Vagina (tissue), 2 donors: ENCODE data around the gene TLCD4. TPM values are rescaled to one million over a fixed set of nuclear protein-coding genes. Genes with fewer than 3 reads are reported as not detected.
"Not testable (repeated sequence)": the region's sequence is repeated elsewhere in the genome, so short reads cannot be mapped to it uniquely, and the experiment has no call there.

ENCODE experiments used
- DNase-seq, 2 donors: peaks; one replicate each; pipeline ENCODE4 v3.0.0-alpha.2; 2017; ENCODE audit errors: extremely low spot score in 2 of 2
- H3K27ac ChIP-seq: fragments of 200-600 bp; sonication (generic); one replicate; pipeline ENCODE4 v1.5.1; 2019
- H3K27me3 ChIP-seq: fragments of 200-600 bp; sonication (generic); one replicate; pipeline ENCODE4 v1.5.1; 2019
- H3K36me3 ChIP-seq, 2 donors: fragments of 200-600 bp; sonication (generic); one replicate each; pipeline ENCODE4 v1.5.1; 2017 to 2019
- H3K4me1 ChIP-seq: fragments of 200-600 bp; sonication (generic); one replicate; pipeline ENCODE4 v1.5.1; 2019
- H3K4me3 ChIP-seq, 2 donors: fragments of 200-600 bp; sonication (generic); 1 replicate in 1 of 2; 2 replicates in 1 of 2; pipeline ENCODE4 v1.5.1; 2016 to 2019
- H3K9me3 ChIP-seq: fragments of 200-600 bp; sonication (generic); one replicate; pipeline ENCODE4 v1.5.1; 2019
- POLR2A ChIP-seq, 2 donors: fragments of 450-650 bp; IDR thresholded peaks; one replicate each; pipeline ENCODE4 v1.6.1; 2017; ENCODE audit warnings: antibody characterized with exemption in 2 of 2, mild to moderate bottlenecking in 2 of 2, moderate library complexity in 2 of 2
- POLR2AphosphoS5 ChIP-seq, 2 donors: sonication (generic); formaldehyde crosslinking; IDR thresholded peaks; one replicate each; pipeline ENCODE4 v1.9.0; 2017; ENCODE audit warnings: antibody characterized with exemption in 2 of 2, mild to moderate bottlenecking in 2 of 2, low read depth in 1 of 2; ENCODE audit not compliant: insufficient read depth in 1 of 2
- intact Hi-C: fragments of 100-400 bp; cut with DNase I; formaldehyde crosslinking; loops from one replicate; pipeline ENCODE4 v1.15.1; 2023
- small RNA-seq: library from RNA; depleted of rRNA; stranded (forward); fragments of <200 nt; gene quantifications from one replicate; pipeline ENCODE3, GENCODE V24; 2016
- total RNA-seq: library from RNA; depleted of rRNA; stranded (reverse); fragments of >200 nt; gene quantifications from one replicate; pipeline ENCODE4 v1.2.3, GENCODE V29; 2016
- TF ChIP-seq, protein P1 (sequence below), 3 experiments: fragments of 450-650 bp in 2 of 3; fragments of 200-600 bp in 1 of 3; sonication (generic) in 1 of 3; IDR thresholded peaks; one replicate each; pipeline ENCODE4 v1.5.1; 2017 to 2019; ENCODE audit warnings: antibody characterized with exemption in 3 of 3, mild to moderate bottlenecking in 2 of 3, moderate library complexity in 2 of 3

The TLCD4 gene
- total RNA-seq, 1 donor from 2014 or later: 4.4 TPM

DNA sequence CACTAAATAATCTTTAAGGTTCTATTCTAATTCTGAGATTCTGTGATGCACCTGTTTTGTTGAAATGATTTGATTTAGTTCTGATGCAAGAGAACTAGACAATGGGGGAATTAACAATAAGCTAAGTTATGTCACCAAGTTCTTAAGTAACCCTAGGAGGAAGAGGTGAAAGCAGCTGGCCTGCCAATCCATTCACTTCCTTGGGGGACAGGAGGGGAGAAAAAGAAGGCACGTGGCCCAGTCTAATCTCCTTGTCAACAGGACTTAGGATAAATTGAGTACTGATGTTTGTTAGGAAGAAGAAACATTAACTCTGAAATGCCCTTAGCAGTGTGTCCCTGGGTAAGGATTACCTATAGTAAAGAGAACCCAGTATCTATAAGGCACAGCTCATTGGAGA is 36.9 kb downstream of the TLCD4 start:
- Histone ChIP-seq H3K27ac (no peak overlapping the region), H3K4me3 (no peak overlapping the region), H3K9me3 (no peaks in the 10 kb centered on the region), H3K4me1 (no peaks in the 10 kb centered on the region), H3K27me3 (no peaks in the 10 kb centered on the region), H3K36me3 (no peaks in the 10 kb centered on the region)
- intact Hi-C loops: no loop called here
- DNase-seq: no peak
- TF ChIP-seq POLR2A (IDR thresholded peaks at IDR 0.05) (no peak), POLR2AphosphoS5 (IDR thresholded peaks at IDR 0.05; ENCODE audit: insufficient read depth in 1 of 2, low read depth in 1 of 2) (no peak)
- TF ChIP-seq, protein P1, sequence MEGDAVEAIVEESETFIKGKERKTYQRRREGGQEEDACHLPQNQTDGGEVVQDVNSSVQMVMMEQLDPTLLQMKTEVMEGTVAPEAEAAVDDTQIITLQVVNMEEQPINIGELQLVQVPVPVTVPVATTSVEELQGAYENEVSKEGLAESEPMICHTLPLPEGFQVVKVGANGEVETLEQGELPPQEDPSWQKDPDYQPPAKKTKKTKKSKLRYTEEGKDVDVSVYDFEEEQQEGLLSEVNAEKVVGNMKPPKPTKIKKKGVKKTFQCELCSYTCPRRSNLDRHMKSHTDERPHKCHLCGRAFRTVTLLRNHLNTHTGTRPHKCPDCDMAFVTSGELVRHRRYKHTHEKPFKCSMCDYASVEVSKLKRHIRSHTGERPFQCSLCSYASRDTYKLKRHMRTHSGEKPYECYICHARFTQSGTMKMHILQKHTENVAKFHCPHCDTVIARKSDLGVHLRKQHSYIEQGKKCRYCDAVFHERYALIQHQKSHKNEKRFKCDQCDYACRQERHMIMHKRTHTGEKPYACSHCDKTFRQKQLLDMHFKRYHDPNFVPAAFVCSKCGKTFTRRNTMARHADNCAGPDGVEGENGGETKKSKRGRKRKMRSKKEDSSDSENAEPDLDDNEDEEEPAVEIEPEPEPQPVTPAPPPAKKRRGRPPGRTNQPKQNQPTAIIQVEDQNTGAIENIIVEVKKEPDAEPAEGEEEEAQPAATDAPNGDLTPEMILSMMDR (IDR thresholded peaks at IDR 0.05): no peak

DNA sequence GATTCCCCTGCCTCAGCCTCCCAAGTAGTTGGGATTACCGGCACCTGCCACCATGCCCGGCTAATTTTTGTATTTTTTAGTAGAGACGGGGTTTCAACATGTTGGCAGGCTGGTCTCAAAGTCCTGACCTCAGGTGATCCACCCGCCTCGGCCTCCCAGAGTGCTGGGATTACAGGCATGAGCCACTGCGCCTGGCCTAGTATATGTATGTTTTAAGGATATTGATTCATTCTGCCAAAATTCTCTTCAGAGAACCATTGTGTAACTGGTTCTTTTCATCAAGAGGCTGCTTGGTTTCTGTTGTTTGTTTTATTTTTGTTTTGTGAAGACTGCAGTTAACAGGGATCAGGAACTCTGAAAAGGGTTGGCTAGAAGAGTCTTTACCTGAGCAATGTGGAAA is 48.4 kb downstream of the TLCD4 start:
- H3K9me3 ChIP-seq, H3K36me3 ChIP-seq, H3K27ac ChIP-seq, H3K4me1 ChIP-seq, intact Hi-C loops, H3K4me3 ChIP-seq, DNase-seq, H3K27me3 ChIP-seq: not testable (repeated sequence)

Small RNAs within 50 kb of the gene (small RNA-seq; reads per million reads assigned to genes)
- not detected for gene RF00019

Other genes starting within 250 kb of the TLCD4 start
- 250 TPM for gene CNN3, start 190.2 kb upstream of the TLCD4 start, total RNA-seq
- gene ALG14, start 44.4 kb upstream of the TLCD4 start, total RNA-seq: 0.74 TPM
- 17.9 TPM for gene RWDD3, start 116.9 kb downstream of the TLCD4 start, total RNA-seq